GM18870 (cell line): ENCODE results near the gene COL24A1.
"Not testable (repeated sequence)": the region's sequence is repeated elsewhere in the genome, so short reads cannot be mapped to it uniquely, and the experiment has no call there.

Source experiments
- ATAC-seq: cut with Tn5 transposase; IDR thresholded peaks from one replicate; pipeline ENCODE4 v1.9.1; 2021; ENCODE audit warnings: moderate library complexity; ENCODE audit not compliant: unreplicated experiment

Gene COL24A1

GRCh38 chr1:85900921-85901320, 255.7 kb downstream of the COL24A1 start:
- ATAC-seq, result no peak

GRCh38 chr1:85898861-85899260, 257.7 kb downstream of the COL24A1 start:
- no peak for ATAC-seq

DNA sequence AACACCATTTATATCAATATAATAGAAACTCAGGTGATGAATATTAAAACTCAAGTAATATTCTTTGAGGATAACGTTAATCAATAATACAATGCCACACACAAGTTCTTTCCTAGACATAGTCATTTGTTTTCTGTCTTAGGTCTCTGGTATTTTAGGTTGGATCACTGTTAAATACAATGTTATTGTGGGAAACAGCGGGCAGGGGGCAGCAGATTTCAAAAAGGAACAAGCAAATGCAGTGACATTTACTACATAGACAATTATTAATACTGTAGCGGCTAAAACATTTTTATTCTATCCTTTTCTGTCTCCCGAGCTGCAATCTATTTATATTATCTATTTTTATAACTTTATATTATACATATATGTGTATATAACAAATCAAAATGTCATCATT, 261.9 kb downstream of the COL24A1 start:
- peak; percentile 73 for ATAC-seq

GRCh38 chr1:85892366-85892765, 264.2 kb downstream of the COL24A1 start:
- no peak for ATAC-seq

DNA sequence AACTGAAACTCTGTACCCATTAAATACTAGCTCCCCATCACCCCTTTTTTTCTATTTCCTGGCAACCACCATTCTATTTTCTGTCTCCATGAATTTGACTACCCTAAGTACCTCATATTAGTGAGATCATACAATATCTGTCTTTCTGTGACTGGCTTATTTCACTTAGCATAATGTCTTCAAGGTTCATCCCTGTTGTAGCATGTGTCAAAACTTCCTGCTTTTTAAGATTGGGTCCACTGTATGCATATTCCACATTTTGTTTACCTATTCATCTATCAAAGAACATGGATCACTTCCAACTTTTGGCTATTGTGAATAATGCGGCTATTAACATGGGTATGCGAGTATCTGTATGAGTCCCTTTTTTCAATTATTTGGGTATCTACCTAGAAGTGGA, 266.7 kb downstream of the COL24A1 start:
- ATAC-seq, result no peak

GRCh38 chr1:85888921-85889320, 267.7 kb downstream of the COL24A1 start:
- no peak for ATAC-seq

DNA sequence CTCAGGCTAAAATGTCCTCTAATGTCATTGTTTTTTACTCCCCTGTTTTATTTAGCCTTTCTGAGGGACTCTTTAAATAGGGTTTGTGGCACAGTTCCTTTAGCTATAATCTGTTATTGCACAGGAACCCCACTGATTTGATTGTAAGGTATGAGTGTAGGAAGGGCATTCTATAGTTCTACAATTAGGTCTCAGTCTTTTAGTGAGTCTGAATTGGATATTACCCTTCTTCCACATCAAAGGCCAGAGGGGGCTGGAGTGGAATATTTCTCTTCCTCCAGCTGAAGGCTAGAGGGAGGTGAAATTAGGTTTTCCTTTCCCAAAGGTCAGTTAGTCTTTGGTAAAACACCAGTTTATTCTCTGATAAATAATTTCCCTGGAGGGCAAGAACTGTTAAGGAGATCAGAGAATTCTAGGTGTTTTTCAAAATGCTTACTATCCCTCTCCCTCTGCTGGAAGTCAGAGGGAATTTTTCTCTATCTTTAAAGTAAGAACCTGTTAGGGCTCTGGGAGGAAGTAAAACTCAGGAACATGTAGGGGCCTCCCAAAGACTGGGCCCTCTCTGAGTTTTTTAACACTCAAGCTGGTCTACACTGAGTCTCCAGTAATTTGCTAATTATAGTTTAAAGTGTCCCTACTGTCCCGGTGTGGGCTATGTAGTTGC, 272.1 kb downstream of the COL24A1 start:
- ATAC-seq, result no peak

DNA sequence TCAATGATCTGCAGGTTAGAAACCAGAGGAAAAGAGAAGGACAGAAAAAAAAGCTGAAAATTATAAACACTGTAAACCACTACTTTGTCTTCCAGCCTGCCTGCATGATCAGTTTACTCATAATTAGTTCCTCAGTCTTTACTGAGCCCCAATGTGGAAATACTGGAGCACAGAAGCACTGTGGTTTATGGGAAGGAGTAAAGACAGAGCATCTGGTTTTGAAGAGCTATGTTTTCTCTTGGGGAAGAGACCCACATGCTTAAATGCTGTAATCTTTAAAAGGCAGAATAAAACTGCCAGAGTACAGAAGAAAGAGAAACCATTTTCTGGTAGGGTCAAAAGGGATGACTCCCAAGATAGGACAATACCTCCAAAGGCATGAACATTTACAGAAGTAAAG, 289.4 kb downstream of the COL24A1 start:
- ATAC-seq, result no peak

- no peak for ATAC-seq
These were observed 291.4 kb downstream of the COL24A1 start for GRCh38 chr1:85865213-85865612.

DNA sequence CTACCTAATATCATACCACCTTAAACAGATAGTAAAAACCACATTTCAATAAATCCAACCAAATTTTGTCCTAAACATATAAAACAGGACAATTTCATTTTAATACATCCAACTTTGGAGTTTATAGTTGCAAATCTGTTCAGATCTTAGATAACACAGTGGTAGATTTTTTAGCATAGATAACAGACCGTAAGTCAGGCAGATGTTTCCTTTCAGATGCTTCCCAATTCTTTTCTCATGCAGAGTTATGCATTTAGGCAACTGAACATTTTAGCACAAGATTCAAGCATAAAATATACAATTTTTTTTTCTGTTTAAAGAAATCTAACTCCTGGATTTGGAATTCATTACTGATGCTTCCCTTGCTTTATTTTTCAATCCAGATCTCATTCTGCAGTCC, 291.8 kb downstream of the COL24A1 start:
- no peak for ATAC-seq

DNA sequence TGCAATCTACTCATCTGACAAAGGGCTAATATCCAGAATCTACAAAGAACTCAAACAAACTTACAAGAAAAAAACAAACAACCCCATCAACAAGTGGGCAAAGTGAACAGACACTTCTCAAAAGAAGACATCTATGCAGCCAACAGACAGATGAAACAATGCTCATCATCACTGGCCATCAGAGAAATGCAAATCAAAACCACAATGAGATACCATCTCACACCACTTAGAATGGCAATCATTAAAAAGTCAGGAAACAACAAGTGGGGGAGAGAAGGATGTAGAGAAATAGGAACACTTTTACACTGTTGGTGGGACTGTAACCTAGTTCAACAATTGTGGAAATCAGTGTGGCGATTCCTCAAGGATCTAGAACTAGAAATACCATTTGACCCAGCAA, 292.9 kb downstream of the COL24A1 start:
- ATAC-seq, result not testable (repeated sequence)

DNA sequence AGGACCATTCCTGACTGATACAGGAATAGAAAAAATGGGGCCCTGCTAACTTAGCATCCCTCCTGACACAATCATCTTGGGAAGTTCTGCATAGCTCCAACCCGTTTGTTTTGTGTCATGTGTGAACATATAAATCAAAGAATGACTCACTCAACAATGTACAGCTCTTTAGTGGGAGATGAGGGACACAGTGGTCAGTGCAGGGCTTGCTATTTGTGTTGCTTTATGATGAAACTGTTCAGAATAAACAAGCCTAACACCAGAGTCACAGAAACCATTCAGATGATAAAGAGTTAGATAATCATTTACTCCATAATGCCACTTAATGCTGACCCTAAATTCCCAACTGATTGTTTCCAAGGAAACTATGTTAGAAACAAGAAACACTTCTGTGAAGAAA, 294.1 kb downstream of the COL24A1 start:
- ATAC-seq, result no peak

- ATAC-seq, result no peak
These were observed 298.6 kb downstream of the COL24A1 start for GRCh38 chr1:85857991-85858390.

DNA sequence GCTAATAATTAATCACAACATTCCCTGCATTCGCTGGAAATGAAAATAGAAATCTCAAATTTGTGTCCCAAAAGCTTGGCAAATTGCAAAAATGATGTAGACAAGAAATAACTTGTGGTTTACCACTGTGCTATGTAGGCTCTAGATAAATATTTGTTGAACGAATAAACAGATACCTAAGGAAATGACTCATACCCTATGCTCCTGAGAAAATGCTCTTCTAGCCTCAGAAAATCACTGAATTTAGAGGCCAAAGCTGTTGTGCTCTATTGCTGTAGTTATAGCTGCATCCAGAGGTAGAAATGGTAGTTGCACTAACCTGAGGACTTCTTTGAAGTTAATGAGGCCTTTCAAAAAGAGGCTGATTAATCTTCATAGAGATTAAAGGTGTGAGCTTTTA, 306.3 kb downstream of the COL24A1 start:
- ATAC-seq, result no peak

- ATAC-seq, result no peak
These were observed 306.9 kb downstream of the COL24A1 start for GRCh38 chr1:85849660-85850059.

GRCh38 chr1:85847356-85847755, 309.2 kb downstream of the COL24A1 start:
- ATAC-seq, result no peak

DNA sequence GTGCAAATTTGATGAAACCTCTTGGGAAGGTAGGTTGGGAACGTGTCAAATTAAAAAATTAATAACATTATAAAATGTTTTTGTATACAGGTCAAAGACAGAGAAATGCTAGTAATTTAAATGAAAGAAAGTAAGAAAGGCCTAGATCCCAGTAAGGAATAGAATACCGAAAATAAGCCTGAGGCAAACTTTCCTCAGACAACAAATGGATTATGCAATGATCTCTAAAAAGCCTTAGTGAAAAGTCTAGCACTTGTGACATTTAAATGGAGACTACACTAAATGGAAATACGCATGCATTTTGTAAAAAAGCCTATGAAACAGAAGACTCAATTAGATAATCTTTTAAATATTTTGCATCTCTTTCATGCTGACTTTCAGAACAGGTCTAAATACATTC, 309.9 kb downstream of the COL24A1 start:
- ATAC-seq, result no peak

GRCh38 chr1:85839459-85839858, 317.1 kb downstream of the COL24A1 start:
- no peak for ATAC-seq

- ATAC-seq, result peak; percentile 94
These were observed 318.3 kb downstream of the COL24A1 start for GRCh38 chr1:85838238-85838637.

GRCh38 chr1:85836736-85837135, 319.8 kb downstream of the COL24A1 start:
- no peak for ATAC-seq

GRCh38 chr1:85833165-85833564, 323.4 kb downstream of the COL24A1 start:
- not testable (repeated sequence) for ATAC-seq

DNA sequence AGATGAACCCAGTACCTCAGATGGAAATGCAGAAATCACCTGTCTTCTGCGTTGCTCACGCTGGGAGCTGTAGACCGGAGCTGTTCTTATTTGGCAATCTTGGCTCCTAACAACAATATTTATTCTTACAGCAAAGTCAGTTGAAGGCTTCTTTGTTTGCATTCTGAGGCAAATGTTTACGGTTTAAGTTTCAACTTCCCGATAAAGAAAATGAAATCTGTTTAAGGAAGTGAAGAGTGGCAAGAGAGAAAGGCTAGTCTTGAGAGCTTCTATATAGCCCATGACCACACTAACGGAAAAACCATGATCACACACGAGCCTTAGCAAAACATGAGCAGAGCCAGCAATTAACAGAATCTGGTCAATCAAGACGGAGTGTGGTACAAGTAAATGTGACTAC, 325.7 kb downstream of the COL24A1 start:
- ATAC-seq, result no peak

- ATAC-seq, result no peak
These were observed 332.3 kb downstream of the COL24A1 start for GRCh38 chr1:85824066-85824840.
